SK-N-SH (cell line): ENCODE results near the gene TEX38. TPM values are rescaled to one million over a fixed set of nuclear protein-coding genes. Genes with fewer than 3 reads are reported as not detected.

Source experiments
- CTCF ChIA-PET: fragments of 300-600, 350-600 bp; formaldehyde crosslinking; extraction: SDS; loops from one replicate; lab custom pipeline; 2021; lab: Yijun Ruan, JAX
- POLR2A ChIA-PET: fragments of 350-600 bp; sonication (Branson Sonifier 250); formaldehyde crosslinking; extraction: SDS; loops from one replicate; lab custom pipeline; 2020; ENCODE audit warnings: antibody characterized with exemption, inconsistent platforms; lab: Yijun Ruan, JAX
- DNase-seq: peaks from one replicate; pipeline ENCODE4 v3.0.0; 2012
- H2AFZ ChIP-seq: fragments of 200-600 bp; sonication (generic); 2 replicates; pipeline ENCODE4 v1.8.1; 2016; ENCODE audit warnings: antibody characterized with exemption, mild to moderate bottlenecking, low read depth
- H3F3A ChIP-seq: fragments of 200-600 bp; sonication (generic); replicated peaks from 2 replicates; pipeline ENCODE3; 2016; ENCODE audit warnings: antibody characterized with exemption, mild to moderate bottlenecking; ENCODE audit not compliant: insufficient read depth
- H3K27ac ChIP-seq, 2 experiments: fragments of 200-500 bp in 1 of 2; fragments of 200-600 bp in 1 of 2; sonication (Bioruptor generic) in 1 of 2; sonication (generic), shearing (Covaris generic) in 1 of 2; 2 replicates each; pipeline versions ENCODE4 v1.5.1 to v1.6.1; 2014 to 2016; ENCODE audit warnings: low read depth in 2 of 2, inconsistent platforms in 1 of 2, low read length in 1 of 2, mild to moderate bottlenecking in 1 of 2, mixed read lengths in 1 of 2
- H3K27me3 ChIP-seq: fragments of 200-600 bp; sonication (generic), shearing (Covaris generic); 2 replicates; pipeline ENCODE4 v1.6.1; 2016; ENCODE audit warnings: mixed run types; ENCODE audit not compliant: insufficient read depth
- H3K36me3 ChIP-seq, 2 experiments: fragments of 200-500 bp in 1 of 2; fragments of 200-600 bp in 1 of 2; sonication (Bioruptor generic) in 1 of 2; sonication (generic) in 1 of 2; replicated peaks in 1 of 2; 2 replicates each; pipeline versions ENCODE3 to v1.5.1; 2014 to 2016; ENCODE audit warnings: low read length in 1 of 2, mild to moderate bottlenecking in 1 of 2; ENCODE audit not compliant: insufficient read depth in 2 of 2, control insufficient read depth in 1 of 2
- H3K4me1 ChIP-seq, 2 experiments: fragments of 200-500 bp in 1 of 2; fragments of 200-600 bp in 1 of 2; sonication (Bioruptor generic) in 1 of 2; sonication (generic), shearing (Covaris generic) in 1 of 2; 2 replicates each; pipeline versions ENCODE4 v1.5.1 to v1.6.1; 2014 to 2016; ENCODE audit warnings: low read depth in 1 of 2, low read length in 1 of 2, mixed run types in 1 of 2; ENCODE audit not compliant: insufficient read depth in 2 of 2, control insufficient read depth in 1 of 2
- H3K4me2 ChIP-seq: fragments of 200-600 bp; sonication (generic), shearing (Covaris generic); 2 replicates; pipeline ENCODE4 v1.6.1; 2017; ENCODE audit warnings: mixed run types
- H3K4me3 ChIP-seq, 2 experiments: fragments of 200-500 bp in 1 of 2; fragments of 200-600 bp in 1 of 2; sonication (Bioruptor generic) in 1 of 2; sonication (generic), shearing (Covaris generic) in 1 of 2; 2 replicates each; pipeline versions ENCODE4 v1.5.1 to v1.8.1; 2014 to 2016; ENCODE audit warnings: low read depth in 2 of 2, inconsistent platforms in 1 of 2, low read length in 1 of 2, mild to moderate bottlenecking in 1 of 2, mixed read lengths in 1 of 2, moderate library complexity in 1 of 2
- H3K79me2 ChIP-seq: fragments of 200-600 bp; sonication (generic); 2 replicates; pipeline ENCODE4 v1.8.1; 2017; ENCODE audit warnings: mild to moderate bottlenecking; ENCODE audit not compliant: insufficient read depth
- H3K9ac ChIP-seq: fragments of 200-600 bp; sonication (generic); 2 replicates; pipeline ENCODE4 v1.6.1; 2017; ENCODE audit warnings: mixed run types
- H3K9me2 ChIP-seq: fragments of 200-600 bp; sonication (generic); 2 replicates; pipeline ENCODE4 v1.6.1; 2017; ENCODE audit warnings: mixed run types
- H3K9me3 ChIP-seq: fragments of 200-600 bp; sonication (generic); 2 replicates; pipeline ENCODE4 v1.6.1; 2017; ENCODE audit warnings: mixed run types, mild to moderate bottlenecking, moderate library complexity
- H4K20me1 ChIP-seq: fragments of 200-600 bp; sonication (generic); 2 replicates; pipeline ENCODE4 v1.6.1; 2017; ENCODE audit warnings: mild to moderate bottlenecking, mixed run types; ENCODE audit not compliant: insufficient read depth
- ELF1 ChIP-seq: IDR thresholded peaks from 2 replicates; pipeline ENCODE4 v1.4.0; 2012
- EZH2phosphoT487 ChIP-seq: fragments of 200-600 bp; sonication (generic); IDR thresholded peaks from 2 replicates; pipeline ENCODE4 v1.6.1; 2017; ENCODE audit warnings: low read depth, mixed run types, mild to moderate bottlenecking, antibody characterized with exemption, moderate library complexity, borderline replicate concordance
- FOSL2 ChIP-seq: IDR thresholded peaks from 2 replicates; pipeline ENCODE4 v1.4.0; 2012; ENCODE audit warnings: low read depth, mild to moderate bottlenecking, moderate library complexity, borderline replicate concordance
- FOXM1 ChIP-seq: IDR thresholded peaks from 2 replicates; pipeline ENCODE4 v1.4.0; 2012; ENCODE audit warnings: low read depth, mild to moderate bottlenecking
- JUND ChIP-seq: IDR thresholded peaks from 2 replicates; pipeline ENCODE4 v1.4.0; 2012
- MXI1 ChIP-seq: IDR thresholded peaks from 2 replicates; pipeline ENCODE4 v1.6.1; 2012; ENCODE audit warnings: mild to moderate bottlenecking, low read depth, low read length, improper control_type of control experiment
- NRF1 ChIP-seq: IDR thresholded peaks from 2 replicates; pipeline ENCODE4 v1.6.1; 2012; ENCODE audit warnings: low read depth, mild to moderate bottlenecking, low read length
- RFX5 ChIP-seq: IDR thresholded peaks from 2 replicates; pipeline ENCODE4 v1.6.1; 2012; ENCODE audit warnings: mild to moderate bottlenecking, improper control_type of control experiment, low read length
- RXRA ChIP-seq: IDR thresholded peaks from 2 replicates; pipeline ENCODE4 v1.4.0; 2012; ENCODE audit warnings: low read depth, mild to moderate bottlenecking, borderline replicate concordance
- SIN3A ChIP-seq: IDR thresholded peaks from 2 replicates; pipeline ENCODE4 v1.6.1; 2012; ENCODE audit warnings: low read depth, mild to moderate bottlenecking, low read length, moderate library complexity, borderline replicate concordance
- TAF1 ChIP-seq: IDR thresholded peaks from 2 replicates; pipeline ENCODE4 v1.6.1; 2012; ENCODE audit warnings: low read depth, mild to moderate bottlenecking, low read length, moderate library complexity, borderline replicate concordance
- TEAD4 ChIP-seq: IDR thresholded peaks from 2 replicates; pipeline ENCODE4 v1.4.0; 2012; ENCODE audit warnings: mild to moderate bottlenecking, borderline replicate concordance; ENCODE audit not compliant: insufficient read depth
- YY1 ChIP-seq: IDR thresholded peaks from 2 replicates; pipeline ENCODE4 v1.4.0; 2012; ENCODE audit warnings: low read depth, mild to moderate bottlenecking
- WGBS: methylation state at CpG from one replicate; pipeline ENCODE4 v1.1.6; 2017; ENCODE audit warnings: low lambda C conversion rate; 5-methylcytosine and 5-hydroxymethylcytosine counted together
- polyA plus RNA-seq, 3 experiments: library from polyadenylated mRNA; depleted of rRNA; stranded (reverse); fragments of >200 nt; gene quantifications; 2 replicates each; pipeline ENCODE4 v1.2.3, GENCODE V29; 2012
- TF ChIP-seq, protein P1 (sequence below): fragments of 150-350 bp; IDR thresholded peaks from 2 replicates; pipeline ENCODE4 v1.6.1; 2017; ENCODE audit warnings: antibody characterized with exemption, low read length, low read depth, borderline replicate concordance
- TF ChIP-seq, protein P2 (sequence below): IDR thresholded peaks from 2 replicates; pipeline ENCODE4; 2012
- TF ChIP-seq, protein P3 (sequence below): IDR thresholded peaks from 2 replicates; pipeline ENCODE4 v1.6.1; 2012; ENCODE audit warnings: mild to moderate bottlenecking, low read depth, low read length, moderate library complexity
- TF ChIP-seq, protein P4 (sequence below): fragments of 200-600 bp; sonication (generic); IDR thresholded peaks from 2 replicates; pipeline ENCODE4 v1.6.1; 2017; ENCODE audit warnings: antibody characterized with exemption, mild to moderate bottlenecking, moderate library complexity

TEX38 gene
- polyA plus RNA-seq, 1 of the 3 experiments (the other 2 are of a cell fraction), result 0.07 TPM

DNA sequence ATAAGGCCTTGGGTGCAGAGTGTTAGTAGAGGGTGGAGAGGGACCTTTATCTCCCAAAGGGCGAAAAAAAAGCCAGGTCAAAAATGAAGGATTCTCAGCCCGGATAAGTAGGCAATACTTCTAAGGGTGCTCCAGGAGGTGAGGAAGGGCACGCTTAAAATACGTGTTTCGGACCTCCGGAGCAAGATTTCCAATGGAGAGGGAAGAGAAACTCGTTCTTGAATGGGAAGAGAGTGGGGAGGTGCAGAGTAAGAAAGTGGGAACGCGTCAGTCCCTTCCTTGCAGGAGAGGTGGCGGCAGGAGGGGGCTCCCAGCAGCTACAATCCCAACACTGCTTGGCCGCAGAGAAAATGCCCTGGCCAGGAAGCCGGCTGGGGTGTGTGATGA is 46.7 kb downstream of the TEX38 start:
- TF ChIP-seq RFX5 (no peak), FOSL2 (no peak), SIN3A (no peak), TEAD4 (no peak), ELF1 (no peak), YY1 (no peak), FOXM1 (no peak), RXRA (no peak), TAF1 (no peak), MXI1 (no peak), NRF1 (no peak), EZH2phosphoT487 (no peak), JUND (no peak)
- TF ChIP-seq, protein P1, sequence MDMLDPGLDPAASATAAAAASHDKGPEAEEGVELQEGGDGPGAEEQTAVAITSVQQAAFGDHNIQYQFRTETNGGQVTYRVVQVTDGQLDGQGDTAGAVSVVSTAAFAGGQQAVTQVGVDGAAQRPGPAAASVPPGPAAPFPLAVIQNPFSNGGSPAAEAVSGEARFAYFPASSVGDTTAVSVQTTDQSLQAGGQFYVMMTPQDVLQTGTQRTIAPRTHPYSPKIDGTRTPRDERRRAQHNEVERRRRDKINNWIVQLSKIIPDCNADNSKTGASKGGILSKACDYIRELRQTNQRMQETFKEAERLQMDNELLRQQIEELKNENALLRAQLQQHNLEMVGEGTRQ, result no peak
- TF ChIP-seq, protein P2, sequence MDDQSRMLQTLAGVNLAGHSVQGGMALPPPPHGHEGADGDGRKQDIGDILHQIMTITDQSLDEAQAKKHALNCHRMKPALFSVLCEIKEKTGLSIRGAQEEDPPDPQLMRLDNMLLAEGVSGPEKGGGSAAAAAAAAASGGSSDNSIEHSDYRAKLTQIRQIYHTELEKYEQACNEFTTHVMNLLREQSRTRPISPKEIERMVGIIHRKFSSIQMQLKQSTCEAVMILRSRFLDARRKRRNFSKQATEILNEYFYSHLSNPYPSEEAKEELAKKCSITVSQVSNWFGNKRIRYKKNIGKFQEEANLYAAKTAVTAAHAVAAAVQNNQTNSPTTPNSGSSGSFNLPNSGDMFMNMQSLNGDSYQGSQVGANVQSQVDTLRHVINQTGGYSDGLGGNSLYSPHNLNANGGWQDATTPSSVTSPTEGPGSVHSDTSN, result no peak
- TF ChIP-seq, protein P3, sequence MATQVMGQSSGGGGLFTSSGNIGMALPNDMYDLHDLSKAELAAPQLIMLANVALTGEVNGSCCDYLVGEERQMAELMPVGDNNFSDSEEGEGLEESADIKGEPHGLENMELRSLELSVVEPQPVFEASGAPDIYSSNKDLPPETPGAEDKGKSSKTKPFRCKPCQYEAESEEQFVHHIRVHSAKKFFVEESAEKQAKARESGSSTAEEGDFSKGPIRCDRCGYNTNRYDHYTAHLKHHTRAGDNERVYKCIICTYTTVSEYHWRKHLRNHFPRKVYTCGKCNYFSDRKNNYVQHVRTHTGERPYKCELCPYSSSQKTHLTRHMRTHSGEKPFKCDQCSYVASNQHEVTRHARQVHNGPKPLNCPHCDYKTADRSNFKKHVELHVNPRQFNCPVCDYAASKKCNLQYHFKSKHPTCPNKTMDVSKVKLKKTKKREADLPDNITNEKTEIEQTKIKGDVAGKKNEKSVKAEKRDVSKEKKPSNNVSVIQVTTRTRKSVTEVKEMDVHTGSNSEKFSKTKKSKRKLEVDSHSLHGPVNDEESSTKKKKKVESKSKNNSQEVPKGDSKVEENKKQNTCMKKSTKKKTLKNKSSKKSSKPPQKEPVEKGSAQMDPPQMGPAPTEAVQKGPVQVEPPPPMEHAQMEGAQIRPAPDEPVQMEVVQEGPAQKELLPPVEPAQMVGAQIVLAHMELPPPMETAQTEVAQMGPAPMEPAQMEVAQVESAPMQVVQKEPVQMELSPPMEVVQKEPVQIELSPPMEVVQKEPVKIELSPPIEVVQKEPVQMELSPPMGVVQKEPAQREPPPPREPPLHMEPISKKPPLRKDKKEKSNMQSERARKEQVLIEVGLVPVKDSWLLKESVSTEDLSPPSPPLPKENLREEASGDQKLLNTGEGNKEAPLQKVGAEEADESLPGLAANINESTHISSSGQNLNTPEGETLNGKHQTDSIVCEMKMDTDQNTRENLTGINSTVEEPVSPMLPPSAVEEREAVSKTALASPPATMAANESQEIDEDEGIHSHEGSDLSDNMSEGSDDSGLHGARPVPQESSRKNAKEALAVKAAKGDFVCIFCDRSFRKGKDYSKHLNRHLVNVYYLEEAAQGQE, result no peak
- TF ChIP-seq, protein P4, sequence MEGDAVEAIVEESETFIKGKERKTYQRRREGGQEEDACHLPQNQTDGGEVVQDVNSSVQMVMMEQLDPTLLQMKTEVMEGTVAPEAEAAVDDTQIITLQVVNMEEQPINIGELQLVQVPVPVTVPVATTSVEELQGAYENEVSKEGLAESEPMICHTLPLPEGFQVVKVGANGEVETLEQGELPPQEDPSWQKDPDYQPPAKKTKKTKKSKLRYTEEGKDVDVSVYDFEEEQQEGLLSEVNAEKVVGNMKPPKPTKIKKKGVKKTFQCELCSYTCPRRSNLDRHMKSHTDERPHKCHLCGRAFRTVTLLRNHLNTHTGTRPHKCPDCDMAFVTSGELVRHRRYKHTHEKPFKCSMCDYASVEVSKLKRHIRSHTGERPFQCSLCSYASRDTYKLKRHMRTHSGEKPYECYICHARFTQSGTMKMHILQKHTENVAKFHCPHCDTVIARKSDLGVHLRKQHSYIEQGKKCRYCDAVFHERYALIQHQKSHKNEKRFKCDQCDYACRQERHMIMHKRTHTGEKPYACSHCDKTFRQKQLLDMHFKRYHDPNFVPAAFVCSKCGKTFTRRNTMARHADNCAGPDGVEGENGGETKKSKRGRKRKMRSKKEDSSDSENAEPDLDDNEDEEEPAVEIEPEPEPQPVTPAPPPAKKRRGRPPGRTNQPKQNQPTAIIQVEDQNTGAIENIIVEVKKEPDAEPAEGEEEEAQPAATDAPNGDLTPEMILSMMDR, result no peak
- H3K36me3 ChIP-seq, result peaks cover 23 to 28% of the 10 kb centered on the region in 2 experiments
- H3K9me2 ChIP-seq, result no peaks in the 10 kb centered on the region
- H3K9ac ChIP-seq, result peak overlapping the region; percentile 93
- no peaks in the 10 kb centered on the region for H3K9me3 ChIP-seq
- H4K20me1 ChIP-seq, result peaks cover 18% of the 10 kb centered on the region; the same call in 1 of the 2 replicates
- no peak for DNase-seq
- H3F3A ChIP-seq, result no peaks in the 10 kb centered on the region
- H3K4me1 ChIP-seq, result peaks cover 15 to 17% of the 10 kb centered on the region in 2 experiments
- POLR2A ChIA-PET, result interaction anchor here (1.5 kb wide), 1 partner anchor 51 kb away, joined by 4 read pairs; no protein-coding TSS in a partner anchor
- peak overlapping the region; percentile 86 to 98 for H3K4me3 ChIP-seq
- CTCF ChIA-PET, result interaction anchor here (2.3 kb wide), 1 partner anchor 272 kb away, joined by 15 read pairs; no protein-coding TSS in a partner anchor
- peak overlapping the region; percentile 90; the same call in 1 of the 2 replicates for H2AFZ ChIP-seq
- H3K4me2 ChIP-seq, result peak overlapping the region; percentile 99
- peak overlapping the region in 1 of 2 experiments; percentile 50; a peak in 2 of 4 replicates for H3K27ac ChIP-seq
- no peaks in the 10 kb centered on the region for H3K27me3 ChIP-seq
- peaks cover 33% of the 10 kb centered on the region for H3K79me2 ChIP-seq
- WGBS, result 1% methylated on average over 11 of the region's 12 CpGs
